Ovary (tissue), 3 donors: ENCODE data around the gene TBC1D9B.

ENCODE experiments used
- POLR2A ChIP-seq: fragments of 450-650 bp; IDR thresholded peaks from one replicate; pipeline ENCODE4 v1.6.1; 2017; ENCODE audit warnings: antibody characterized with exemption, mild to moderate bottlenecking, moderate library complexity
- TF ChIP-seq, protein P1 (sequence below), 3 donors: fragments of 450-650 bp in 2 of 3; fragments of 200-600 bp in 1 of 3; IDR thresholded peaks; one replicate each; pipeline versions ENCODE4 v1.5.1 to v1.8.0; 2016 to 2022; ENCODE audit warnings: antibody characterized with exemption in 3 of 3, mild to moderate bottlenecking in 1 of 3
- donor health status: DM: no; HTN: no; CAD: no.

DNA sequence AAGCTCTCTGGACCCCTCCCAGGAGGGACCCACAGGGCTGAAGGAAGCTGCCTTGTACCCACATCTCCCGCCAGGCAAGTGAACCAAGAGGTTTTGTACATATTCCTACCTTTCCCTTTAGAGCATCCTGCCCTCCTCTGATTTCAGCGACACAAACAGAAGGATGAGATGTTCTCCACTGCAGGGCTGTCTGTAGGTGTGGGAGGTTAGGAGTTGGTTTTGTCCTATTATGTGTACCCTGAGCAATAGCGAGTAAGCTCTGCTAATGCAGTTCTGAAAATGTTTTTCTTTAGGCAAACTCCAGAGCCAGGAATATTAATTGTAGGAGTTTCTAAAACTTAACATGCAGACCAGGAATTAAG is 74.0 kb downstream of the TBC1D9B start:
- TF ChIP-seq, protein P1, sequence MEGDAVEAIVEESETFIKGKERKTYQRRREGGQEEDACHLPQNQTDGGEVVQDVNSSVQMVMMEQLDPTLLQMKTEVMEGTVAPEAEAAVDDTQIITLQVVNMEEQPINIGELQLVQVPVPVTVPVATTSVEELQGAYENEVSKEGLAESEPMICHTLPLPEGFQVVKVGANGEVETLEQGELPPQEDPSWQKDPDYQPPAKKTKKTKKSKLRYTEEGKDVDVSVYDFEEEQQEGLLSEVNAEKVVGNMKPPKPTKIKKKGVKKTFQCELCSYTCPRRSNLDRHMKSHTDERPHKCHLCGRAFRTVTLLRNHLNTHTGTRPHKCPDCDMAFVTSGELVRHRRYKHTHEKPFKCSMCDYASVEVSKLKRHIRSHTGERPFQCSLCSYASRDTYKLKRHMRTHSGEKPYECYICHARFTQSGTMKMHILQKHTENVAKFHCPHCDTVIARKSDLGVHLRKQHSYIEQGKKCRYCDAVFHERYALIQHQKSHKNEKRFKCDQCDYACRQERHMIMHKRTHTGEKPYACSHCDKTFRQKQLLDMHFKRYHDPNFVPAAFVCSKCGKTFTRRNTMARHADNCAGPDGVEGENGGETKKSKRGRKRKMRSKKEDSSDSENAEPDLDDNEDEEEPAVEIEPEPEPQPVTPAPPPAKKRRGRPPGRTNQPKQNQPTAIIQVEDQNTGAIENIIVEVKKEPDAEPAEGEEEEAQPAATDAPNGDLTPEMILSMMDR (IDR thresholded peaks at IDR 0.05) = no peak
- no peak for TF ChIP-seq POLR2A
